HG03025 (cell line): ENCODE data around the gene DCAF15.
"Not testable (repeated sequence)": the region's sequence is repeated elsewhere in the genome, so short reads cannot be mapped to it uniquely, and the experiment has no call there.

ENCODE experiments used
- ATAC-seq: cut with Tn5 transposase; IDR thresholded peaks from one replicate; pipeline ENCODE4 v1.9.1; 2021; ENCODE audit warnings: mild to moderate bottlenecking, moderate library complexity; ENCODE audit not compliant: unreplicated experiment, low FRiP score

Gene DCAF15

GRCh38 chr19:13973479-13973878, 21.2 kb downstream of the DCAF15 start:
- ATAC-seq = not testable (repeated sequence)

- no peak for ATAC-seq
Observed at GRCh38 chr19:13974073-13974472, 21.8 kb downstream of the DCAF15 start.

DNA sequence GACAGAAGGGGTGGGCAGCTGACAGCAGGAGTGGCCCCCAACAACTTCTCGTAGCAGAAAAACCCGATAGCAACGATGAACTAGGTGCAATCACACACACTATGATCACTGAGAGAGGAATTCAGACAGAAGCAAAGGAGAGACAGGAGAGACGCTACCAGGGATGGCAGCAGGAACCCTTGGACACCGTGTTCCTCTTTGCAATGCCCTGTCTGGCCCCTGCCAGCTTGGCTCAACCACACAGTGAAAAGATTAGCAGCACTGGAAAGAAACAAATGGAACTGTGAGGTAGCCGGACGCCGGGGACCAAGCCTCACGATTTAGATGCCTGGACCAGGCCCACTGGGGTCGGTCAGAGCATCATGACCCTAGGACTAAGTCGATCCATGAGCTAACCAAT, 23.6 kb downstream of the DCAF15 start:
- ATAC-seq = no peak

GRCh38 chr19:13976446-13976845, 24.1 kb downstream of the DCAF15 start:
- no peak for ATAC-seq

DNA sequence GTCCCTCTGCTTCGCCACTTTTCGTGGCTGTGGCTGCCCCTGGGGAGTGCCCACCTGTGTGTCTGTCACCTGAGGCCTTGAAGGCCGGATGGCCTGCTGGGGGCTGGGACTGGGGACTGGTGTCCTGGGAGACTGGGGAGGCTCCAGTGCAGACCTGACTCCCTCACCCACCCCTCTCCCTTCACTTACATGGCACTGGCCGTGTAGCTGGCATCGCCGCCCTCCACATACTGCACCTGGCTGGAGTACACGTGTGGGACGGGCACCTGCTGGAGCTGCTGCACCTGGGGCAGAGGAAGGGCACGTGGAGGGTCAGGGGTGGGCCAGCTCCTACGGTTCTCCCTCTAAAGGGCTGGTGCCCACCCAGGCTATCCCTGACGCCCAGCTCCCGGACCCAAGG, 25.5 kb downstream of the DCAF15 start:
- no peak for ATAC-seq

DNA sequence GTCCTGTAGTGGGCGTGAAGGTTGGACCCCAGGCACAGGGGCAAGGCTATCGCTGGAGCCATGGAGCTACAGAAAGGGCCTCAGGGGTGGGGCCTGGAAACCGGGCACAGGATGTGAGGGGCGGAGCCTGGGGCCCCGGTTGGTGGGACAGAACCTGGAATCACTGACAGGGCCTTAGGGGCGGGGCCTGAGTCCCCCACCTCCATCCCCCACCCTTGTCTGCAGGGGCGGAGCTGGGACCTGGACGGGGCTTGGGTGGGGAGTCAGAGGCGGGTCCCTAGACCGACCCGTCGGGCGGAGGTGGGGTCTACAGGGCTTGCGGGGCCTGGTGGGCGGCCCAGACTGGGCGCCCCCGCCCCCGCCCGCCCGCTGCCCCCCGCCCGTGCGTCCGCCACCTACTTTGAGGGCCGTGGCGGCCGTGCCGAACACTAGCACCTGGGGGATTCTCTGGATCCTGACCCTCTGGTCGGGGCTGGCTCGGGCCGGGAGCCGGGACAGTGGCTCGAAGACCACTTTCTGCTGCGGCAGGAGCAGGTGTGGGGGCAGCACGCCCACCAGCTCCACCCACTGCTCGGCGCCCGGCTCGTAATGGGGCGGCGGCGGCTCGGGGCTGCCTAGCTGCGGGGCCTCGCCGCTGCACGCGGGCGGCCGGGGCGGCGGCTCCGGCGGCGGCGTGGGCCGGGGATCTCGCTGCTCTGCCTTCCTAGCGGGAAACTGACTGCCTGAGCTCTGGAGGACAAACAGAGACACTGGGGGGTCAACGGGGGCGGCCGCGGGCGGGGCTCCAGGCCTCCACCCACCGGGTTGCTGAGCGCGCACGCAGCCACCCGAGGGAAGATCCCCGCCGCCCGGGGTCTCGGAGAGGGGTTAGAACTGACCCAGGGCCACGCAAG, 26.3 kb downstream of the DCAF15 start:
- ATAC-seq = no peak

- no peak for ATAC-seq
Observed at GRCh38 chr19:13979244-13979615, 26.9 kb downstream of the DCAF15 start.

DNA sequence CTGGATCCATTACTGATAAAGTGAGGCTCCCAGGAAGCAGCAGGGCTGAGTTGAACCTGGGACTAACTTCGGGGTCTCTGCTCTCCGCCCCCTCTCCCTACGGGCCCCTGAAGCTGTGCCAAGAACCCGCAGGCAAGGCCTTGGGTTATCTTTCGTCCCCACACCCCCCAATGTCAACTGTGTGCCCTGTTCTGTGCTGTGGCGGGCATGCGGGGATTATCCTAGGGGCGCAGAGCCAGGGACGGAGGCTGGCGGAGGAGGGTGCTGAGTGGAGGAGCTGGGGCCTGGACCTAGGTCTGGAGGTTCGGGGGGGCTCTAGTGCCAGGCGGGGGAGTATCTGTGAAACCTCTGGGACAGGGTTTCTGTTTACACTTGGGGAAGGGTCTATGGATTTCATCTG, 27.4 kb downstream of the DCAF15 start:
- no peak for ATAC-seq

- no peak for ATAC-seq
Observed at GRCh38 chr19:13980340-13980739, 28.0 kb downstream of the DCAF15 start.

- ATAC-seq = no peak
Observed at GRCh38 chr19:13981021-13981420, 28.7 kb downstream of the DCAF15 start.

DNA sequence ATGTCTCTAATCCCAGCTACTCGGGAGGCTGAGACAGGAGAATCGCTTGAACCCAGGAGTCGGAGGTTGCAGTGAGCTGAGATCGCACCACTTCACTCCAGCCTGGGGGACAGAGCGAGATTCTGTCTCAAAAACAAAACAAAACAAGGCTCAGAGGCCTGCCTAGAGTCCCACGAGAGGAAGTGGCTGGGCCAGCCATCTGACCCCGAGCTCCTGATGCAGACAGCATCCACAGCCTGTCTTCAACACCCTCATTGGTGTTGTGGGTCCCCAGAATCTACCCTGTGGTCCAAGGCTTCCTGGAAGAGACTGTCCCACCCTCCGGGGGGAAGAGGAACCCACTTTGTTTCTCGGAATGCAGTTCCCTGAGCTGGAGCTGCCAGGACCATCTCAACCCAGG, 29.2 kb downstream of the DCAF15 start:
- no peak for ATAC-seq

DNA sequence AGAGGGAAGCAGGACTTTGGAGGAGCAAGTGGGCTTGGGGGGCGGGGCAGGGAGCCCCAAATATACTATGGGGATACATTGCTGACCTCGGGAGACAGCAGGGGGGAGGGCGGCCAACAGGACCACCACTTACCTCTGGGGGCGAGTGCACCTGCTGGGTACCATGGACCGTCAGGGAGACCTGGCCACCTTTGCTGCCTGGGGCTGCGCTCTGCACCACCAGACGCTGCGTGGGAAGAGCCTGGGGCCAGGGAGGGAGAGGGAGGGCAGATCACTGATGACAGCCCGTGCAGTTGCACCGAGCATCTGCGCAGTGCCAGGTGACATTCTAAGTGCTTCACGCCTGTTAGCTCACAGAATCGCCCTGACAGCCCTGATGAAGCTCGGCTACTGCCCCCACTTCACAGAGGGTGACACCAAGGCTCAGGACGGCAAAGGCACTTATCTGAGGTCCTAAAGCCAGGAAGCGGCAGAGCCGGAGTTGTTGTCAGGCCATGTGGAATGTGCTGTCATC, 29.7 kb downstream of the DCAF15 start:
- ATAC-seq = no peak

DNA sequence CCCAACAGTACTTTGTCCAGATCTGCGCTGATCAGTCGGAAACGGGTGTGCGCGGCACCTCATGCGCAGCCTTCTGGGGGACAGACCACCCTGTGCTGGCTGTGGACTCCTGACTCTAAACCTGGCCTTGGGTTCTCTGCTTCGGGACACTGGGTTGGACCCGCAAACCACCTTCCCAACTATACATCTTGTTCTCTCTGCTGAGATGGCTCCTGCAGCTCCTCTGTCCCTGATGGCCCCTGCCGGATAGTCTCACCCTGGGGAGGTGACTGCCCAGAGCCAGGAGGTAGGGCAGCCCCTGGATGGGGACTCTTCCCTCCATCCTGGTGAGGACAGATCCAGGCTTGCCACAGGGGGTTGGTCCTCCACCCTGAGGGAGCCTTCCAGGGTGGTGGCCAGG, 30.5 kb downstream of the DCAF15 start:
- ATAC-seq = no peak

- ATAC-seq = no peak
Observed at GRCh38 chr19:13983213-13983889, 31.0 kb downstream of the DCAF15 start.

DNA sequence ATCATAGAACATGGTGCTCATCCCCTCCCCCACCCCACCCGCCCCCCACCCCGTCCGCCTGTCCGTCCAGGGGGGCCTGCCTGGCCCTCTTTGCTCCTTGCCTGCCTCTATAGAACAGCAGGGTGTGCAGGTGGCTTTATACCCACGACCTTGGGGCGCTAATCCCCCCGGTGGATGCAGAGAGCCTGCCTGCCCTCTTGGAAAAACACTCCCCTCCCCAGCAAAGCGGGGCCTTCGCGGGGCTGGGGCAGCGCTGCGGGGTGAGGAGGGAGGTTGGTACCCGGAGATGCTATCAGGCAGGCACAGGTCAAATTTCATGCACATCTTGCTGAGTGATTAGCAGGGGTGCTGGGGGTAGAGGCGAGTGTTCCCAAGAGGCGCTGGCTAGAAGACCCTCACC, 31.9 kb downstream of the DCAF15 start:
- ATAC-seq = no peak

DNA sequence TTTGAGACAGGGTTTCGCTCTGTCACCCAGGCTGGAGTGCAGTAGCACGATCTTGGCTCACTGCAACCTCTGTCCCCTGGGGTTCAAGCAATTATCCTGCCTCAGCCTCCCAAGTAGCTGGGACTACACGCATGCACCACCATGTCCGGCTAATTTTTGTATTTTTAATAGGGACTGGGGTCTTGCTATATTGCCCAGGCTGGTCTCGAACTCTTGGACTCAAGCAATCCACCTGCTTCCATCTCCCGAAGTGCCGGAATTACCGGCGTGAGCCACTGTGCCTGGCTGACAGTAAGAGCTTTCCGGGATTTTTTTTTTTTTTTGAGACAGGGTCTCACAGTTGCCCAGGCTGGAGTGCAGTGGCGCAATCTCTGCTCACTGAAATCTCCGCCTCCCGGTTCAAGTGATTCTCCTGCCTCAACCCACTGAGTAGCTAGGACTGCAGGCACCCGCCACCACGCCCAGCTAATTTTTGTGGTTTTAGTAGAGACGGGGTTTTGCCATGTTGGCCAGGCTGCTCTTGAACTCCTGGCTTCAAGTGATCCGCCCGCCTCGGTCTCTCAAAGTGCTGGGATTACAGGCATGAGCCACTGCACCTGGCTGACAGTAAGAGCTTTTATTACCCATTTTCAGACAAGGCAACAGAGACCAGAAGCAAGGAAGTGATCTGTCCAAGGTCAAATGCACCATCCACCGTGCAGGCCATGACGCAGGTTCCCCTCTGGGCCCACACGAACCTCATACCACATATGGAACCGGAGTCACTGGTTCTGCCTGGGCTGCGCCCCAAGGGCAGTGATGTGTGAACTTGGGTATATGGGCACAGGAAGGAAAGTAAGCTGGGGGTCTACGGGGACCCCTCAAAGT, 32.8 kb downstream of the DCAF15 start:
- ATAC-seq = no peak

GRCh38 chr19:13985771-13986347, 33.5 kb downstream of the DCAF15 start:
- no peak for ATAC-seq

GRCh38 chr19:13986348-13986904, 34.1 kb downstream of the DCAF15 start:
- peak; percentile 57 for ATAC-seq

GRCh38 chr19:13987101-13987890, 35.0 kb downstream of the DCAF15 start:
- ATAC-seq = no peak
